GM21360 (cell line): Measurements from ENCODE around the gene SLC22A17.
"Not testable (repeated sequence)": the region's sequence is repeated elsewhere in the genome, so short reads cannot be mapped to it uniquely, and the experiment has no call there.

Experiments used
- ATAC-seq: cut with Tn5 transposase; IDR thresholded peaks from one replicate; pipeline ENCODE4 v1.9.1; 2021; ENCODE audit warnings: mild to moderate bottlenecking, moderate library complexity; ENCODE audit not compliant: unreplicated experiment

The SLC22A17 gene

GRCh38 chr14:23352506-23353432, at the start of gene SLC22A17:
Gene SLC22A17 (minus strand): TSS chr14:23352887.
- no peak for ATAC-seq

- no peak for ATAC-seq
Measured at GRCh38 chr14:23401291-23401690, 48.6 kb upstream of the SLC22A17 start.

- ATAC-seq = not testable (repeated sequence)
Measured at GRCh38 chr14:23400496-23401149, 47.9 kb upstream of the SLC22A17 start.

GRCh38 chr14:23399591-23399990, 46.9 kb upstream of the SLC22A17 start:
- ATAC-seq = no peak

GRCh38 chr14:23399136-23399535, 46.4 kb upstream of the SLC22A17 start:
- no peak for ATAC-seq

- ATAC-seq = no peak
Measured at GRCh38 chr14:23398348-23398747, 45.7 kb upstream of the SLC22A17 start.

GRCh38 chr14:23396781-23397407, 44.2 kb upstream of the SLC22A17 start:
- no peak for ATAC-seq

- ATAC-seq = no peak
Measured at GRCh38 chr14:23396126-23396525, 43.4 kb upstream of the SLC22A17 start.

GRCh38 chr14:23392613-23393012, 39.9 kb upstream of the SLC22A17 start:
- ATAC-seq = no peak

- ATAC-seq = not testable (repeated sequence)
Measured at GRCh38 chr14:23389871-23390270, 37.2 kb upstream of the SLC22A17 start.

GRCh38 chr14:23389396-23389795, 36.7 kb upstream of the SLC22A17 start:
- no peak for ATAC-seq

- no peak for ATAC-seq
Measured at GRCh38 chr14:23388996-23389395, 36.3 kb upstream of the SLC22A17 start.

GRCh38 chr14:23387916-23388882, 35.5 kb upstream of the SLC22A17 start:
- ATAC-seq = no peak

- no peak for ATAC-seq
Measured at GRCh38 chr14:23386999-23387398, 34.3 kb upstream of the SLC22A17 start.

- ATAC-seq = not testable (repeated sequence)
Measured at GRCh38 chr14:23386266-23386657, 33.6 kb upstream of the SLC22A17 start.

GRCh38 chr14:23385642-23386265, 33.1 kb upstream of the SLC22A17 start:
- ATAC-seq = no peak

- ATAC-seq = no peak
Measured at GRCh38 chr14:23385244-23385641, 32.6 kb upstream of the SLC22A17 start.

GRCh38 chr14:23384364-23385080, 31.8 kb upstream of the SLC22A17 start:
- ATAC-seq = no peak

- ATAC-seq = no peak
Measured at GRCh38 chr14:23382731-23383440, 30.2 kb upstream of the SLC22A17 start.
